ENCODE measurements around the gene ERC2. TPM values are rescaled to one million over a fixed set of nuclear protein-coding genes. Genes with fewer than 3 reads are reported as not detected.

ERC2 gene
- total and polyA plus RNA-seq, 2 donors (not counting 3 experiments of a cell fraction or from before 2014, with no cell fraction given) = 5.6 to 15.5 TPM

GRCh38 chr3:55775366-55776154 is 692.7 kb downstream of the ERC2 start:
- no peaks in the 10 kb centered on the region for H3K9me3 ChIP-seq (replicated peaks; ENCODE audit: control insufficient read depth, insufficient read depth, low read length)
- POLR2A ChIA-PET = no interaction called here
- H3K4me1 ChIP-seq (ENCODE audit: control insufficient read depth, extremely low read depth, insufficient read depth, low read length) = no peaks in the 10 kb centered on the region
- intact Hi-C loops (cut with micrococcal nuclease) (no loop called here), dilution Hi-C loops (cut with MboI; ENCODE audit: extremely low pct_ligation_motif_present, low sequenced_read_pairs) (no loop called here)
- no peak overlapping the region for H3K9ac ChIP-seq (replicated peaks; ENCODE audit: extremely low read depth, insufficient read depth, low read length)
- no peaks in the 10 kb centered on the region for H3K79me2 ChIP-seq (ENCODE audit: control insufficient read depth, insufficient read depth, low read length)
- H3K4me2 ChIP-seq (ENCODE audit: insufficient read depth, low read length) = no peak overlapping the region
- DNase-seq (ENCODE audit: low read depth, low spot score) (no peak), FAIRE-seq (no peak)
- no peak overlapping the region for H2AFZ ChIP-seq (ENCODE audit: low read depth, low read length)
- TF ChIP-seq FOS (IDR thresholded peaks at IDR 0.05; ENCODE audit: borderline replicate concordance, insufficient read depth, low read length) (no peak), POLR2A (IDR thresholded peaks at IDR 0.05; ENCODE audit: low read depth, low read length) (no peak), MAX (IDR thresholded peaks at IDR 0.05; ENCODE audit: insufficient read depth, insufficient read length) (no peak), JUN (IDR thresholded peaks at IDR 0.05; ENCODE audit: borderline replicate concordance, insufficient read depth, insufficient read length, low read depth) (no peak), CTCF (IDR thresholded peaks at IDR 0.05; ENCODE audit: extremely low read depth in 1 of 2, insufficient read depth in 1 of 2, low read depth in 1 of 2, low read length in 2 of 2) (no peak), POLR2AphosphoS5 (IDR thresholded peaks at IDR 0.05; ENCODE audit: insufficient read depth, low read depth, low read length) (no peak), MYC (IDR thresholded peaks at IDR 0.05; ENCODE audit: low read depth, low read length) (no peak), GATA2 (IDR thresholded peaks at IDR 0.05; ENCODE audit: insufficient read depth, insufficient read length, low read depth, low read length) (no peak), EZH2 (IDR thresholded peaks at IDR 0.05; ENCODE audit: borderline replicate concordance, low read depth, low read length, severe bottlenecking) (no peak)
- H3K9me1 ChIP-seq (replicated peaks; ENCODE audit: control insufficient read depth, extremely low read depth, insufficient read depth, low read length) = no peaks in the 10 kb centered on the region
- H3K36me3 ChIP-seq (ENCODE audit: control insufficient read depth in 2 of 2, extremely low read depth in 1 of 2, insufficient read depth in 2 of 2, low read length in 2 of 2) = no peaks in the 10 kb centered on the region
- H3K27ac ChIP-seq (ENCODE audit: insufficient read depth, low read depth, low read length) = no peak overlapping the region
- no peak overlapping the region for H3K4me3 ChIP-seq (replicated peaks in 1 of 3; ENCODE audit: insufficient read depth in 1 of 3, low read depth in 1 of 3, low read length in 3 of 3)
- H3K27me3 ChIP-seq (ENCODE audit: control insufficient read depth in 2 of 2, insufficient read depth in 2 of 2, low read length in 2 of 2) = no peaks in the 10 kb centered on the region
- CTCF ChIA-PET = interaction anchor here (0.9 kb wide), 1 partner anchor 24 kb away, joined by 3 read pairs; no protein-coding TSS in a partner anchor
- BruUV-seq (replicated peaks) = no TSS peak
- H4K20me1 ChIP-seq (replicated peaks; ENCODE audit: control insufficient read depth, extremely low read depth, insufficient read depth, low read length) = no peaks in the 10 kb centered on the region
